T-cell (primary cell): ENCODE data around the gene ANKRD12. TPM values are rescaled to one million over a fixed set of nuclear protein-coding genes. Genes with fewer than 3 reads are reported as not detected.
A peak's percentile ranks its signal among the peaks of the same experiment; 100 is the strongest.

Experiments used
- ATAC-seq, 4 experiments: fragments of 200-7000 bp in 3 of 4; fragments of 150-1000 bp in 1 of 4; cut with Tn5 transposase; replicated peaks in 1 of 4; 1 replicate in 3 of 4; 2 replicates in 1 of 4; pipeline ENCODE4 v1.10.0; 2021; ENCODE audit warnings: moderate library complexity in 3 of 4, mild to moderate bottlenecking in 2 of 4, moderate number of reproducible peaks in 1 of 4
- CTCF ChIA-PET, 2 donors: fragments of 300-600 bp; sonication (Branson Sonifier 250); formaldehyde crosslinking; loops; one replicate each; lab custom pipeline; 2022; ENCODE audit warnings: antibody characterized with exemption in 2 of 2; lab: Charles Lee
- POLR2A ChIA-PET, 2 donors: fragments of 300-600 bp; sonication (Branson Sonifier 250); formaldehyde crosslinking; loops; one replicate each; lab custom pipeline; 2022; ENCODE audit warnings: antibody characterized with exemption in 2 of 2; lab: Charles Lee
- DNase-seq, 35 experiments: peaks; one replicate each; pipeline versions ENCODE4 v3.0.0 to v3.0.0-alpha.2; 2013 to 2023
- H3K27ac ChIP-seq: one replicate; pipeline ENCODE4 v1.5.1; 2013; ENCODE audit warnings: low read length
- H3K27me3 ChIP-seq, 2 experiments: replicated peaks in 1 of 2; 1 replicate in 1 of 2; 2 replicates in 1 of 2; pipeline versions ENCODE4 v1.6.1 to v1.7.0; 2013; ENCODE audit warnings: low read length in 1 of 2, mixed read lengths in 1 of 2; ENCODE audit not compliant: control insufficient read depth in 2 of 2, insufficient read depth in 2 of 2; ENCODE audit errors: extremely low read depth in 1 of 2
- H3K36me3 ChIP-seq, 2 donors: 1 replicate in 1 of 2; 2 replicates in 1 of 2; pipeline versions ENCODE4 v1.6.1 to v1.7.0; 2013; ENCODE audit warnings: low read length in 1 of 2; ENCODE audit not compliant: control insufficient read depth in 2 of 2, insufficient read depth in 1 of 2; ENCODE audit errors: extremely low read depth in 1 of 2
- H3K4me1 ChIP-seq, 2 experiments: 1 replicate in 1 of 2; 2 replicates in 1 of 2; pipeline versions ENCODE4 v1.6.1 to v1.7.0; 2013; ENCODE audit warnings: low read length in 2 of 2, mixed read lengths in 1 of 2; ENCODE audit not compliant: insufficient read depth in 2 of 2, control insufficient read depth in 1 of 2; ENCODE audit errors: extremely low read depth in 1 of 2
- H3K4me3 ChIP-seq, 2 donors: 1 replicate in 1 of 2; 2 replicates in 1 of 2; pipeline versions ENCODE4 v1.5.1 to v1.7.0; 2013; ENCODE audit warnings: mild to moderate bottlenecking in 2 of 2, low read length in 1 of 2, moderate library complexity in 1 of 2; ENCODE audit not compliant: control insufficient read depth in 1 of 2; ENCODE audit errors: extremely low read depth in 1 of 2
- H3K9me3 ChIP-seq: 2 replicates; pipeline ENCODE4 v1.7.0; 2013
- H3K27ac Mint-ChIP-seq, 2 donors: one replicate each; pipeline ENCODE4 v1.8.0; 2020 to 2021; ENCODE audit warnings: mild to moderate bottlenecking in 2 of 2, mixed read lengths in 2 of 2
- H3K27me3 Mint-ChIP-seq, 2 donors: one replicate each; pipeline ENCODE4 v1.8.0; 2021 to 2022; ENCODE audit warnings: mixed read lengths in 2 of 2
- H3K36me3 Mint-ChIP-seq: one replicate; pipeline ENCODE4 v1.8.0; 2021; ENCODE audit warnings: mixed read lengths
- H3K4me1 Mint-ChIP-seq, 3 donors: one replicate each; pipeline ENCODE4 v1.8.0; 2020 to 2022; ENCODE audit warnings: mixed read lengths in 3 of 3, mild to moderate bottlenecking in 1 of 3
- H3K4me3 Mint-ChIP-seq, 3 donors: one replicate each; pipeline ENCODE4 v1.8.0; 2020 to 2022; ENCODE audit warnings: mild to moderate bottlenecking in 3 of 3, mixed read lengths in 3 of 3, moderate library complexity in 3 of 3
- H3K9me3 Mint-ChIP-seq, 3 donors: one replicate each; pipeline ENCODE4 v1.8.0; 2020 to 2022; ENCODE audit warnings: mixed read lengths in 3 of 3
- WGBS: methylation state at CpG from one replicate; pipeline ENCODE4 v1.1.5; 2013; ENCODE audit warnings: missing lambda C conversion rate; ENCODE audit not compliant: insufficient coverage; 5-methylcytosine and 5-hydroxymethylcytosine counted together
- total RNA-seq, 35 experiments: library from RNA in 6 of 35; stranded (reverse) in 6 of 35; fragments of 120-200 nt in 1 of 35; gene quantifications; one replicate each; pipeline versions ENCODE4 v1.2.1 to v1.2.4 and lab custom pipeline; 2013 to 2026

Gene ANKRD12
- total RNA-seq, 5 donors from 2014 or later (not counting 1 experiment from before 2014, with no cell fraction given): 183 to 211 (median 199) TPM

DNA sequence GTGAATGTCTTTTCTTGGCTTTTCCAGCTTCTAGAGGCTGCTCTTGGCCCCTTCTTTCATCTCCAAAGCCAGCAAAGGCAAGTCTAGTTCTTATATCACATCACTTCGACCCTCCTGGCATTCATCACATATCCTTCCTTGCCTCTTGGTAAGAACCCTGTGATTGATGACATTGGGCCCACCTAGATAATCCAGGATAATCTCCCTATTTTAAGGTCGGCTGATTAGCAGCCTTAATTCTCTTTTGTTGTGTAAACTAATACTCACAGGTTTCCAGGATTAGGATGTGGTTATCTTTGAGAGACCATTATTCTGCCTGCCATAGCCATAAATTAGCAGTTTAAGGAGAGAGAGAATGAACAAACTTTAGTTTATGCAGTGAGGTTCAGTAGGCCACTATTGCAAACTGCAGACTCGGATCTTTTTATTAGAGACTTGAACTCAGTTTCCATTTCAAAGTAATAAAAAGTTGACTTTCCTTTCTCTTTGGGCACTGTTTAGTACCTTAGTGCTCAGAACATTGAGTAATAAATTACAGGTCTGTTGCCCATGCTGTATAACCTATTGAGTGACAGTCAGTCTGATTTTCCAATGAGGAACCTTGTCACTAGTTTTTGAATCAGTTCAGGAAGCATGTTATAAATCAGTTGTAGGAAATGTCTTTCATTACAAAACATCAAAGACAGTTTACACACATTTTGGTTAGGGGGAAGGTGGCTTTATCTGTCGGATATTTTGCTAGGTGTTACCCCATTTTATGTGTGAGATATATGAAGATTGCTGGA lies 29.6 kb upstream of the ANKRD12 start:
- H3K27me3 ChIP-seq: no peaks in the 10 kb centered on the region
- peaks cover 0 to 8% of the 10 kb centered on the region in 2 donors for H3K36me3 ChIP-seq
- H3K4me3 ChIP-seq: no peak overlapping the region
- Mint-ChIP-seq H3K36me3 (peaks cover 24% of the 10 kb centered on the region), H3K27me3 (no peaks in the 10 kb centered on the region), H3K4me1 (peaks cover 83 to 86% (median 86%) of the 10 kb centered on the region in 3 donors), H3K4me3 (peak overlapping the region; percentile 91 to 92 (median 91)), H3K9me3 (no peaks in the 10 kb centered on the region), H3K27ac (peak overlapping the region; percentile 93 to 95)
- H3K27ac ChIP-seq: peak overlapping the region; percentile 80
- ChIA-PET CTCF (interaction anchor here in 1 of 2 donors (0.6 to 1.0 kb wide), 3 partner anchors 20 to 29 kb away, joined by 3 to 6 read pairs (median 3); no protein-coding TSS in a partner anchor), POLR2A (interaction anchor here (1.0 to 1.2 kb wide), 2 partner anchors 16 to 35 kb away, joined by 3 read pairs; no protein-coding TSS in a partner anchor)
- peaks cover 33 to 57% of the 10 kb centered on the region in 2 experiments for H3K4me1 ChIP-seq
- ATAC-seq: no peak
- H3K9me3 ChIP-seq: no peaks in the 10 kb centered on the region
- WGBS: 17% methylated on average over 1 of the region's 4 CpGs
- peak in 1 of 35 experiments; percentile 21 for DNase-seq

DNA sequence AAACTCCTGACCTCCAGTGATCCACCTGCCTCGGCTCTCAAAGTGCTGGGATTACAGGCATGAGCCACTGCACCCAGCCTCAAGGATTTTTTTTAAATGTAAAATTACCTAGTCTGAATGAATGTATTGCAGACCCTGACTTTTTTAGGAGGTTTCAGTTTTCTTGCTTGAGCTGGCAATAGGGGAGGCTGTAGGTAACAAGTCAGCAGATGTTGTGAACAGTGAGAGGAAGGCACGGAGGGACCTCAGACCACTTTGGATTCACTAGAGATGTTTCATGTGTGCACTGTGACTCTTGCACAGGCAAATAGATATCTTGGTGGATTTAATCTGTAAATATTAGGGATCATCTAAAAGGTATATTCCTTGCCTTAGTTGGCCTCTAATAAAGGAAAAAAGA lies 27.7 kb upstream of the ANKRD12 start:
- peak overlapping the region; percentile 42 for H3K27ac ChIP-seq
- 29% methylated on average over 1 of the region's 2 CpGs for WGBS
- H3K9me3 Mint-ChIP-seq: no peaks in the 10 kb centered on the region
- no peak overlapping the region for H3K4me3 ChIP-seq
- POLR2A ChIA-PET: interaction anchor here (0.6 to 2.0 kb wide), 6 partner anchors 9 to 301 kb away, joined by 3 to 11 read pairs (median 6); no protein-coding TSS in a partner anchor
- no peaks in the 10 kb centered on the region for H3K9me3 ChIP-seq
- peak overlapping the region; percentile 55 to 91 (median 62) for H3K4me3 Mint-ChIP-seq
- no peaks in the 10 kb centered on the region for H3K27me3 ChIP-seq
- H3K4me1 ChIP-seq: peaks cover 48 to 56% of the 10 kb centered on the region in 2 experiments
- H3K36me3 ChIP-seq: peaks cover 0 to 8% of the 10 kb centered on the region in 2 donors
- CTCF ChIA-PET: interaction anchor here (0.7 to 2.3 kb wide), 7 partner anchors 9 to 72 kb away, joined by 3 to 9 read pairs (median 5); no protein-coding TSS in a partner anchor
- H3K27me3 Mint-ChIP-seq: no peaks in the 10 kb centered on the region
- H3K27ac Mint-ChIP-seq: peak overlapping the region; percentile 82 to 89
- H3K36me3 Mint-ChIP-seq: peaks cover 31% of the 10 kb centered on the region
- peaks cover 96 to 100% (median 96%) of the 10 kb centered on the region in 3 donors for H3K4me1 Mint-ChIP-seq
- ATAC-seq (peak in 1 of 4 experiments; percentile 21), DNase-seq (no peak)

DNA sequence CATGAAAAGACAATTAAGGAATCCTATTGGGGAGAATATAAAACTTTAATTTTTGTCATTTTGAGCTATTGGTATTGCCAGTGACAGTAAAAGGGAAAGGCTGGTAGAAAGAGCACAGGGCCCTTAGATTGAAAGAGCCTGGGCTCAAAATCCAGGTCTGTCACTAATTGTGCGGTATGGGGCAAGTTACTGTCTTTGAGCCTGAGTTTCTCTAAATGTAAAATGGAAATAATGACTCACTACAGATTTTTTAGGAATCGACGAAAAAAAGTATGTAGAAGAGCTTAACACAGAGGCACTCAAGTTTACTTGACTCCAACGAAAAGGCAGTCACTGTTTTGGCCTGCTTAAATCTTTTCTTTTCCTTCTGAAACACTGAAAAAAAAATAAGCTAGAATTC lies 27.1 kb upstream of the ANKRD12 start:
- Mint-ChIP-seq H3K36me3 (peaks cover 25% of the 10 kb centered on the region), H3K27me3 (no peaks in the 10 kb centered on the region), H3K4me1 (peaks cover 93 to 97% (median 96%) of the 10 kb centered on the region in 3 donors), H3K27ac (peak overlapping the region; percentile 82 to 89), H3K4me3 (peak overlapping the region; percentile 55 to 91 (median 62)), H3K9me3 (no peaks in the 10 kb centered on the region)
- H3K27me3 ChIP-seq: no peaks in the 10 kb centered on the region
- no peak overlapping the region for H3K4me3 ChIP-seq
- no peak for DNase-seq
- H3K9me3 ChIP-seq: no peaks in the 10 kb centered on the region
- peak overlapping the region; percentile 42 for H3K27ac ChIP-seq
- WGBS: 60% methylated on average over 3 of the region's 4 CpGs
- ChIA-PET CTCF (interaction anchor here (0.5 to 2.6 kb wide), 10 partner anchors 9 to 71 kb away, joined by 3 to 9 read pairs (median 4); no protein-coding TSS in a partner anchor), POLR2A (interaction anchor here (0.6 to 2.0 kb wide), 10 partner anchors 8 to 301 kb away, joined by 3 to 9 read pairs (median 4); no protein-coding TSS in a partner anchor)
- peaks cover 0 to 8% of the 10 kb centered on the region in 2 donors for H3K36me3 ChIP-seq
- ATAC-seq: no peak
- peaks cover 45 to 53% of the 10 kb centered on the region in 2 experiments for H3K4me1 ChIP-seq

DNA sequence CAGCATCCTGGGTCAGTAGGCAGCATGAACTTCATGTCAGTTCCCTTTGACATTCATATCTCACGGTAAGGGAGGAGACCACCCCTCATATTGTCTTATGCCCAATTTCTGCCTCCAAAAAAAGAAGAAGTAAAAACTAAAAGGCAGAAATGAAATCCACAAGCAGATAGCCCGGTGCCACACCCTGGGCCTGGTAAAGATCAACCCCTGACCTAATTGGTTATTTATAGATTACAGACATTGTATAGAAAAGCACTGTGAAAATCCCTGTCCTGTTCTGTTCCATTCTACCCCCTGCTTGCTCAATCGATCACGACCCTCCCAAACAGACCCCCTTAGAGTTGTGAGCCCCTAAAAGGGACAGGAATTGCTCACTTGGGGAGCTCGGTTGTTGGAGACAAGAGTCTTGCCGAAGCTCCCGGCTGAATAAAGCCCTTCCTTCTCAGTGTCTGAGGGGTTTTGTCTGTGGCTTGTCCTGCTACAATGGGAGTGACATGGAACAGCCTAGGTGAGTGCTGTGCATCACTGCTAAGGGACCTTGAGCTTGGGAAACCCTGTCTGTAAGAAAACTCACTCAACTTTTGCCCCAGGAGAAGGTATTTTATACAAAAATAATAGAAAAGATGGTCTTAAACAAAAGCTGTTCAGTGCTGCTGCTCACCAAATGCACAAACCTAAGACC lies 23.0 kb upstream of the ANKRD12 start:
- Mint-ChIP-seq H3K4me1 (peaks cover 87 to 94% (median 88%) of the 10 kb centered on the region in 3 donors), H3K27me3 (no peaks in the 10 kb centered on the region), H3K4me3 (peak overlapping the region; percentile 55 to 65 (median 62)), H3K27ac (peak overlapping the region; percentile 90 to 96), H3K9me3 (no peaks in the 10 kb centered on the region), H3K36me3 (peaks cover 24% of the 10 kb centered on the region)
- peak overlapping the region; percentile 55 for H3K27ac ChIP-seq
- peaks cover 42 to 44% of the 10 kb centered on the region in 2 experiments for H3K4me1 ChIP-seq
- H3K27me3 ChIP-seq: no peaks in the 10 kb centered on the region
- H3K4me3 ChIP-seq: no peak overlapping the region
- ChIA-PET CTCF (interaction anchor here (0.9 to 2.5 kb wide), 6 partner anchors 8 to 41 kb away, joined by 3 to 6 read pairs (median 4); no protein-coding TSS in a partner anchor), POLR2A (interaction anchor here (0.5 to 1.7 kb wide), 7 partner anchors 9 to 60 kb away, joined by 3 to 7 read pairs (median 4); no protein-coding TSS in a partner anchor)
- 69% methylated on average over 3 of the region's 7 CpGs for WGBS
- no peak for ATAC-seq
- no peak for DNase-seq
- peaks cover 0 to 8% of the 10 kb centered on the region in 2 donors for H3K36me3 ChIP-seq
- no peaks in the 10 kb centered on the region for H3K9me3 ChIP-seq

- no peaks in the 10 kb centered on the region for H3K27me3 Mint-ChIP-seq
- ChIA-PET POLR2A (interaction anchor here (0.6 to 2.4 kb wide), 6 partner anchors 10 to 73 kb away, joined by 3 to 13 read pairs (median 6); partner anchors contain the start of gene ANKRD12 (in 1 of the 2)), CTCF (interaction anchor here (1.0 to 2.2 kb wide), 3 partner anchors 9 to 23 kb away, joined by 3 to 9 read pairs (median 4); no protein-coding TSS in a partner anchor)
- H3K4me3 ChIP-seq: no peak overlapping the region
- H3K4me1 ChIP-seq: peaks cover 35 to 42% of the 10 kb centered on the region in 2 experiments
- H3K27ac ChIP-seq: peak overlapping the region; percentile 95
- peak overlapping the region; percentile 67 to 91 (median 90) for H3K4me3 Mint-ChIP-seq
- peaks cover 34% of the 10 kb centered on the region for H3K36me3 Mint-ChIP-seq
- no peaks in the 10 kb centered on the region for H3K9me3 ChIP-seq
- peaks cover 0 to 8% of the 10 kb centered on the region in 2 donors for H3K36me3 ChIP-seq
- ATAC-seq (no peak), DNase-seq (no peak)
- H3K27ac Mint-ChIP-seq: peak overlapping the region; percentile 99 to 100
- no peaks in the 10 kb centered on the region for H3K9me3 Mint-ChIP-seq
- H3K27me3 ChIP-seq: no peaks in the 10 kb centered on the region
- H3K4me1 Mint-ChIP-seq: peaks cover 78 to 94% (median 83%) of the 10 kb centered on the region in 3 donors
These were observed 20.6 kb upstream of the ANKRD12 start for GRCh38 chr18:9115984-9116383.
